HG02870 (cell line): ENCODE measurements around the gene TMEM30A.

ENCODE experiments used
- ATAC-seq: cut with Tn5 transposase; IDR thresholded peaks from one replicate; pipeline ENCODE4 v1.9.1; 2021; ENCODE audit warnings: mild to moderate bottlenecking, moderate library complexity; ENCODE audit not compliant: unreplicated experiment

Gene TMEM30A

DNA sequence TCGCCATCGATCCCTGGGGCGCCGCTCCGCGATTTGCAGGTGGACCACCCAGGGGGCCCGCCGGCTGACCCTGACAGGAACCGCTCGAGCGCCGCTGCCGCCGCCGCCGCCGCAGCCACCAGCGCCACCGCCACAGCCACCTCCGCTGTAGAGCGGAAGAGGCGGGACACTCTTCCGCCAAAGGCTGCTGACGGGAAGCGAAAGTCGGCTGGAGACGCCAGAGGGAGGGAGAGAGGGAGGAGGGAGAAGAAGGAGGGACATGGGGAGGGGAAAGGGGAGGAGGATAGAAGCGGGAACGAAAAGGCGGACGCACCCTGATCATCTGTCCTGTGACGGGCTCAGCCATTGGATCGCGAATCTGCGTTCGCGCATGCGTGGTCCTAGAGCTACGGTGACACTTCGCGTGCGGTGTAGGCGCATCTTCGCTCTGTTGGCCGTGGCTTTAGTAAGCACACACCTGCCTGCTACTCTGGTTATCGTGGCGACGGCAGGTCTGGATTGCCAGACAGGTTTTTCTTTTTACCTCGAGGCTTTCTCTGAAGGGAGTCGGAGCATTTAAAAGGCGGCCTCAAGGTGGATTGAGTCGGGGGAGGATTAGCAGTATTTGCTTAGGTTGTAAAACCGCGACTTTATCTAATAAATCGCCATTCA lies at the start of gene TMEM30A:
Gene TMEM30A (minus strand): TSS at position 161 of the 651 bp plus-strand sequence. CDS start 154 bp downstream, at position 7.
- peak; percentile 90 for ATAC-seq

GRCh38 chr6:75333676-75334200 lies 49.1 kb upstream of the TMEM30A start:
- no peak for ATAC-seq

GRCh38 chr6:75331151-75331550 lies 46.6 kb upstream of the TMEM30A start:
- ATAC-seq, result no peak

GRCh38 chr6:75329703-75330102 lies 45.1 kb upstream of the TMEM30A start:
- ATAC-seq, result no peak

GRCh38 chr6:75327807-75328206 lies 43.2 kb upstream of the TMEM30A start:
- no peak for ATAC-seq

GRCh38 chr6:75326557-75327258 lies 42.1 kb upstream of the TMEM30A start:
- ATAC-seq, result no peak

GRCh38 chr6:75318900-75319299 lies 34.3 kb upstream of the TMEM30A start:
- ATAC-seq, result no peak

GRCh38 chr6:75317503-75318206 lies 33.1 kb upstream of the TMEM30A start:
- no peak for ATAC-seq

- ATAC-seq, result no peak
Measured at GRCh38 chr6:75315978-75316377, 31.4 kb upstream of the TMEM30A start.

GRCh38 chr6:75308250-75308988 lies 23.8 kb upstream of the TMEM30A start:
- ATAC-seq, result no peak

DNA sequence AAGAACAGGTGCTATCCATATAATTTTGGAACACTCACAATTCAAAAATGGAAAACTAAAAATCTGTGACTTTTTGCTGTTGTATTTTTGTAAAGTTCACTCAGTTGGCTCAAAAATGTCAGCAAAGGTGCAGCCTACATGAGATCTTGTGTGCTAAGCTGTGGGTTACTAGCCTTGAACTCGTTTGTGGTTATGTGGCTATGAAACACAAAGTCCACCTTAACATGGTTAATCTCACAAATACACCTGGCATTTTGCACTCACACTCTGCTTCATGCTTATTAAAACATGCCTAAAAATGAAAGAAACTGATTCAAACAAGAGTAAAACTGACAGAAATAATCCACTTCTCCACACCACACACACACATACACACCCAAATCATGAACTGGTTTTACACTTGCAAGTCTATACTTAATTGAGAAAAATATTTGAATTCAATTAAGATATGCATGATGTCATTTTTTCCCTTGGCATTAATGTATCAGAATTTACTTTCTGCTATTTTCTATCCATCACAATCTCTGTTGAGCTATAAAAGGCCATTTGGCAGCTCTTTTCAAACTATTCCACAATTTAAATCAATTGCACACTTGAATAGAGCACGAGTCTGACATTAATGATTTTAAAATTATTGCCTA lies 22.9 kb upstream of the TMEM30A start:
- ATAC-seq, result no peak

DNA sequence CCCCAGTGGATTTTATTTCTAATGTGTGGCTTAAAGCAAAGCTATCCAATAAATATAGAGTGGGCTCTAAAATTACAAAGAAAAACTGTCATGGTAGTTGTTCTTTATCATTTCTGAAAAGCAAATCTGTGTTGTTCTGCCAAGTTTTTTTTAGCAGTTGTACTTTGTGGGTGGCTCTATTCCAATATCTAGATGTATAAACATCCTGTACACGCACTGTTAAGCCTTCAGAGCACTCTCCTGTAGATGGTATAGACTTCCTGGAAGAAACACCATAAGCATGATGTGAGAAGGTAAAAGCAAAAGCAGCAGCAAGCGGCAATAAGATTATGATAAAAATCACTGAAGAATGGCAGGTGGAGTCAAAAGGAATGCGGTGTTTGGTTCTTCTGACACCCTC lies 21.5 kb upstream of the TMEM30A start:
- ATAC-seq, result no peak

- no peak for ATAC-seq
Measured at GRCh38 chr6:75305573-75305972, 21.0 kb upstream of the TMEM30A start.

GRCh38 chr6:75302280-75302679 lies 17.7 kb upstream of the TMEM30A start:
- no peak for ATAC-seq

- no peak for ATAC-seq
Measured at GRCh38 chr6:75301537-75301936, 16.9 kb upstream of the TMEM30A start.

- ATAC-seq, result no peak
Measured at GRCh38 chr6:75301088-75301487, 16.5 kb upstream of the TMEM30A start.

DNA sequence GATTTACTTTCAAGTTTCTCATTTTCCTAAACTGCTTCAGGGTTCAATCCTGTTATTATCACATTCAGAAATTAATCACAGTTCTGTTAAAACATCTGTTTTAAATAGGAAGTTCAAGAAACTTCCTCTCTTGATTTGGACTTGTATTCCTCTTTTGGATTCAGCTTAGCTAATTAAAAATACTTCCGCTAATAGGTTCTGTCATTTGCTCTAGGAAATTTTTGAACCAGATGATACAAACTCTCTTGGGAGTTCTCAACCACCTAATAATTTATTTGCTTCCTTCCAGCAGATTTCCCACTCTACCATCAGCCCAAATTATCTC lies 15.9 kb upstream of the TMEM30A start:
- ATAC-seq, result no peak

DNA sequence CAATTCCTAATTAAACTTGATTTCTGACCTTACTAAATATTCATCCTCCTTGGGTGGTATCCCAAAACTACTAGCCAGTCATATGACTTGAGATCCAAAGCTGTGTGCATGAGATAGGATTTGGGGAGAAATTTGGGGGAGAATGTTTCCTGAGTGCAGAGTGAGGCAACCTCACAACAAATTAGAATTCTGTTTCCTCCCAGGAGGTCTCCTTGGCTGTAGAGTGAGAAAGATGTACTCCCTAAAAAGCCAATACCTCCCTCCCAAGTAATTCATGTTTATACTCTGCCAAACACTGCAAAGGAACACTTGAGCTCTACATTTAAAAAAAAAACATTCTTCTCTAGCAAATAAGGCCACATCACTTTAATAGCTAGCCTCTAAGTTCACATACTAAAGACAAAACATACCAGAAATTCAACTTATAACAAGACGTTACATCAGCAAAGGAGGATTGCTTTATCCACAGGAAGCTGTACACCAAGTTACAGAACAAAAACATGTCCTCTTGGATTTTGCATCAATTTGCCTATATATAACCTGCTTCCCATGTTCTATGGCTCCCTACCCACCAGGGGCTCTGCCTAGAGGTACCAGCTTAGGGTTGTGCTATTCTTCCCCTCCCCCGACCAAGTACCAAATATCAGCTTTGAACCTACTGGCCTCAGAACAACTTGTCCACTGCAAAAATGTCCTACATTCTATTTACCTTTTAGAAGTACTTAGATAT lies 15.4 kb upstream of the TMEM30A start:
- ATAC-seq, result no peak

DNA sequence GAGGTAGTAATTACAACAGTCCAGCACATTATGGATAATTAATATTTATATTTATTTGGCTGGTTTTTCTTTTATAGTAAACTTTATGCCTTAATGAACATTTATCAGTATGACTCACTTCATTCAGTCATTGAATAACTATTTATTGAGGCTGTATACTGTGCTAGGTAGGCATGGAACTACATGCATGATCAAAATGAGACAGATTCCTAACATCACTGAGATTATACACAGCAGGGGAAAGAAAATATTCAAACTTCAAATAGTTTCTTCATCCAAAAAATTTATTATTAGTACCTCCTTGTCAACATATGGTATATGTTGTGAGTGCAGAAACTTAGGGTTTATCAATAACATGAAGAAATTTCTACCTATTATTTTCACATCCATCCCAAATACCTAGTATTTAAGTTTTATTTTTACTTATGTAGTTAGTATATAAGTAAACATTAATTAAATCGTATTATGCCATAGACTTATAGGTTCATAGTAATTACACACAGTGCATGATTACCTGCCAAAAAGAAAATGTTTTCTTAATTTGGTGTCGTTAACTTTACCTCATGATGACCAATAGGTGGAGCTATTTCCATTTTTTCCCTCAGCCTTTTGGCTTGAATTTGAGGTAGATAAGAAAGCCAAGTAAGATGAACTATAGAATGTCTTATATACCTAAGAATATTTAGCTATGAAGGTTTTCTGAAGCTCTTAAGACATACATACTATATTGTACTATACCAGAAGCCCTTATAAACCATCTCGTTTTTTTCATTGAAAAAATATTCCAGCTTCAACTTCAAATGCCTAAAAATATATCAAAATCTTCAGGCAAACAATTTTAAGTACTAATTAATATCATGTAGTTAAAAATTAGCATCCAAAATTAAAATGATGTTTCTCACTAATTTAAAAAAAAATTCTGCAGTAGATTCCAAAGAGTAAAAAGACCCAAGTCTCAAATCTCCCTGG lies 12.5 kb upstream of the TMEM30A start:
- ATAC-seq, result peak; percentile 61
